GM12872 (cell line): ENCODE results near the gene THAP7.

ENCODE experiments used
- TF ChIP-seq, protein P1 (sequence below): IDR thresholded peaks from 3 replicates; pipeline ENCODE4 v1.5.1; 2011; ENCODE audit warnings: low read depth, mild to moderate bottlenecking, low read length, moderate library complexity; ENCODE audit not compliant: insufficient read depth

Gene THAP7

DNA sequence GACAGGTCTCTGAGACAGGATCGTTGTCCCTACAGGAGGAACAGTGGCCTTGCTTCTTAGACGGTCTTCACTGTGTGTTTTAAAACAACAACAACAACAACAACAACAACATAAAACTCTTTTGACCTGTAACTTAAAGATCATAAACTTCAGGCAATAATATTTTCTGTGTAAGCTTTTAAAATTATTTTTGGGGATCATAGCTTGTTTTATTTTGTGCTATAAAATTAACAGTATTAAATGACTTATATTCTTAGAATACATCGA is 48.6 kb downstream of the THAP7 start:
- TF ChIP-seq, protein P1, sequence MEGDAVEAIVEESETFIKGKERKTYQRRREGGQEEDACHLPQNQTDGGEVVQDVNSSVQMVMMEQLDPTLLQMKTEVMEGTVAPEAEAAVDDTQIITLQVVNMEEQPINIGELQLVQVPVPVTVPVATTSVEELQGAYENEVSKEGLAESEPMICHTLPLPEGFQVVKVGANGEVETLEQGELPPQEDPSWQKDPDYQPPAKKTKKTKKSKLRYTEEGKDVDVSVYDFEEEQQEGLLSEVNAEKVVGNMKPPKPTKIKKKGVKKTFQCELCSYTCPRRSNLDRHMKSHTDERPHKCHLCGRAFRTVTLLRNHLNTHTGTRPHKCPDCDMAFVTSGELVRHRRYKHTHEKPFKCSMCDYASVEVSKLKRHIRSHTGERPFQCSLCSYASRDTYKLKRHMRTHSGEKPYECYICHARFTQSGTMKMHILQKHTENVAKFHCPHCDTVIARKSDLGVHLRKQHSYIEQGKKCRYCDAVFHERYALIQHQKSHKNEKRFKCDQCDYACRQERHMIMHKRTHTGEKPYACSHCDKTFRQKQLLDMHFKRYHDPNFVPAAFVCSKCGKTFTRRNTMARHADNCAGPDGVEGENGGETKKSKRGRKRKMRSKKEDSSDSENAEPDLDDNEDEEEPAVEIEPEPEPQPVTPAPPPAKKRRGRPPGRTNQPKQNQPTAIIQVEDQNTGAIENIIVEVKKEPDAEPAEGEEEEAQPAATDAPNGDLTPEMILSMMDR, result no peak

DNA sequence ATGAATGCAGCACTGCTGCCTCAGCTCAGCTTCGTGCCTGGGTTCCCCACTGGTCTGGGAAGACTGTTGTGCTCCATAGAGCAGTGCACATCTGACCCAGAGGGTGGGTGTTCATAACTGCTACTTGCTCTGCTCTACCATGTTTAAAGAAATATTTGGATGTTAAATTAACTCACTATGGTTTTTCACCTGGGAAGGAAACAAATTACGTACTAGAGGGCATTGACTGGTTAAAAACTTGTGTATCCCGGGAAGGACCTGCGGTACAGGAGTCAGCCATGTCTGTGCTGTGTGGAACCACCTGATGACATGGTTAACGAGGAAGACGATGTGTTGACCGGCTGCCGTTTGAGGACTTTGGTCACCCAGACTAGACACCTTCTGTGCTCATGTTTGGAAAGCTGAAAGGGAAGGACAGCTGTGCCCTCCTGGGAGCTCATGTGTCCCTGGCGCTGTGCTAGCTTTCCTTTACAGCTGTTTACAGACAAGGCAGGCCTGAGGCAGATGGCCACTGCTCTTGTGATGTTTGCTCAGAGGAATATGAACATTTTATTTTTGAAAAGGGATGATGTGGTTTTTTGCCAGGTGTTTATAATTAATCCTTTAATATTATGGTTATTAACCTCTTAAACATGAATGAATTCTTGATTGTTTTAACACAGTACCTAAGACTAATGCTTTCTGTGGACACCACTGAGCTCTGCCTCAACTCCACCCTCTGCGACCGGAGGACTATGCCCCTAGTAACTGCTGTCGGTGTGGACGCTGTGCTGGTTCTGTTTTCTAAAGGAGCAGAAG is 49.2 kb downstream of the THAP7 start:
- TF ChIP-seq, protein P1, result no peak

DNA sequence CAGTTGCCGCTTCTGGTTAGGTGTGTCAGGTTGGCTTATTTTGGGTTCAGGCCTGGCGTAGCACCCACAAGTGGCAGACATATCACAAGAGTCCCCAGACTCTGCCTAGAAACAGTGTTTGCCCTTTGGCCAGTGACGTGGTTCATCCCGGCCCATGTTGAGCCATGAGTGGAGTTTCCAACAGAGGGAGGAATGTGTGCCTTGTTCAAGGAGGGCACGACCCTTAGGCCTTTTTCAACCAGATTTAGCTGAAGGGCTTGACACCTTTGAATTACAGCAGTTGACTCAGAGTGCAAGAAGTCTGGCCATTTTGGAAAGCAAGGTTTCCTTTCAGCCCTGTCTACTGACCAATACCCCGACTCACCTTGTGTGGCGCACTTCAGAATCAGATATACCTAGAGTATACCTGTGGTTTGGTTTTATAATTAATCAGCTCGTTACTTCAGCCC is 50.0 kb downstream of the THAP7 start:
- TF ChIP-seq, protein P1, result no peak

DNA sequence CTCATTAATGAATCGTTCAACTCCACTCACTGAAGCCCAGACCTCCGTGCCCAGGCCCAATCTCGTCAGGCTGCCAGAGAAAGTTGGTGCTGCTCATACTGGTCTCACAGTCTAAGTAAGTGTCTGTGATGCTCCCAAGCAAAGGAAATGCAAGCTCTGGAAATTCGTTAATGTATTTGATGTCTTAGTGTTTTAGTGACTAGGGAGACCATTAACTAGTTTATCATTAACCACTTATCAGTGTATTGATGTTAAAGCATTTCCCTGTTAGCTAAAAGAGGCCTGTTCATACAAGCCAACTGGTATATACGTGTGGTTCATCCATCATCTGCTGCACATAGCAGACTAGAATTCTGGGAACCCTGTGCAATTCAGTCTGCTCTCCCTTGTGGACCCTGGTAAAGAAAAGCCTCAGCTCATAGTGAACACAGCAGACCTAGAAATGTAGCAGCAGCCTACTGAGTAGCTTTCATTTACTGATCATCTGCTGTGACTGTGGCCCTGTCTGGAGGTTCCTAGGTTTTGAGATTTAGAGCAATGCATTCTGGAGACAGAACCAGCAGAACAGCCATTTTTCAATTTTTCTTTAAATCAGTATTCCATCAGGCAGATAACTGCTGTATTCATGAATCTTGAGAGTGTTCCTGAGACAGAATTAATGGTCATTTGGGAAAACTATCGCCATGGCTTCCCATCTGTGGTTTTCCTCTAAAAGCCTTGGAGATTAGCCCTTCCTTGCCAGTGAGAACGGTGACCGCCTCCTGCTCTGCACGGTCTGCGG is 50.6 kb downstream of the THAP7 start:
- TF ChIP-seq, protein P1, result no peak

DNA sequence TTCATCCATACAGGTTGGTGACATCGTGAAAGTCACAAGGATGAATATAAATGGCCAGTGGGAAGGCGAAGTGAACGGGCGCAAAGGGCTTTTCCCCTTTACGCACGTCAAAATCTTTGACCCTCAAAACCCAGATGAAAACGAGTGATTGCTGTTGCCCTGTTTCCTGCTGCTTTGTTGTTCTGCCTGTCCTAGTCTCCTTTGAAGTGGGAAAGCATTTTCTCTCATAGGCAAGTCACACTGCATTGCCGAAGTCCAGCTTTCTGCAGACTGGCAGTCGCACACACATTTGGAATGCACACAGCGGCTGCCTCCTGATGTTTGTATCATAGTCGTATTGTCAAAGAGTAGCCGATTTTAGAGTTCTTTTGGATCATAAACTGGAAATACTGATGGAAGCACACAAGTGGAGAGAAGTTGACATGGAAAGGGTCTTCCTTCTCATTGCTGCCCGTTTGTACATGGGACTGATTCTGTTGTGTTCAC is 52.2 kb downstream of the THAP7 start:
- TF ChIP-seq, protein P1, result no peak
